Urinary bladder (tissue), 4 donors: Measurements from ENCODE around the gene TMEM163. TPM values are rescaled to one million over a fixed set of nuclear protein-coding genes. Genes with fewer than 3 reads are reported as not detected.
"Not testable (repeated sequence)": the region's sequence is repeated elsewhere in the genome, so short reads cannot be mapped to it uniquely, and the experiment has no call there.

Experiments
- DNase-seq: peaks from one replicate; pipeline ENCODE4 v3.0.0-alpha.2; 2015; ENCODE audit errors: extremely low spot score
- H3K27ac ChIP-seq: one replicate; pipeline ENCODE4 v1.5.1; 2013; ENCODE audit warnings: low read depth, mild to moderate bottlenecking, moderate library complexity
- H3K36me3 ChIP-seq: one replicate; pipeline ENCODE4 v1.6.1; 2013; ENCODE audit warnings: mild to moderate bottlenecking, moderate library complexity; ENCODE audit not compliant: insufficient read depth
- H3K4me1 ChIP-seq: one replicate; pipeline ENCODE4 v1.6.1; 2013; ENCODE audit warnings: mild to moderate bottlenecking, moderate library complexity; ENCODE audit not compliant: insufficient read depth
- H3K4me3 ChIP-seq: one replicate; pipeline ENCODE4 v1.5.1; 2013; ENCODE audit warnings: low read depth, low read length
- WGBS: extraction: QIAGEN DNeasy Blood & Tissue Kit; methylation state at CpG from one replicate; pipeline ENCODE4 v1.1.7; 2013; 5-methylcytosine and 5-hydroxymethylcytosine counted together
- polyA plus RNA-seq: library from polyadenylated mRNA; stranded (reverse); fragments of 200-250 nt; gene quantifications from one replicate; pipeline ENCODE4 v1.2.3, GENCODE V29; 2013
- total RNA-seq: library from RNA; depleted of rRNA; stranded (reverse); fragments of >200 nt; gene quantifications from one replicate; pipeline ENCODE4 v1.2.3, GENCODE V29; 2014
- donor health status: healthy with polysubstance abuse.
- donor health status: healthy.

The TMEM163 gene
- total and polyA plus RNA-seq, 2 donors, result 1.6 to 2.4 TPM

DNA sequence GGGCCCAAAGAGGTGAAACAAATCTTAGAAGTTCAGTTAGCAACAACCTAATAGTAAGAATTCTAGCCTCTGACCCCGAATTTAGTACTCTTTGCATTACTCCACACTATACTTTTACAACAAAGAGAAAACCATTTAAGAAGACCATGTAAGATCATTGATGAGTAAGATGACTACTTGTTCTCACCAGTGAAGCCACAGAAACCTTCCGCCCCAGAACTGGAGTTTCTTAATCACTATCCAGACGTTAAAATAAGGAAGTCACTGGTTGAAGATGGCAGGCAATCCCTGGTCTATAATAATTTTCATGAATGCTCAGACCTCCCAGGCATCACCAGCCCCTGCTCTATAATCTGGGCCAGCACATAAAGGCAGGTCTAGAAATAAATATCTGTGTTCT, 95.0 kb downstream of the TMEM163 start:
- Histone ChIP-seq H3K4me3 (no peak overlapping the region), H3K27ac (no peak overlapping the region), H3K36me3 (no peaks in the 10 kb centered on the region), H3K4me1 (no peaks in the 10 kb centered on the region)
- 69% methylated on average over 3 of the region's 3 CpGs for WGBS
- no peak for DNase-seq

DNA sequence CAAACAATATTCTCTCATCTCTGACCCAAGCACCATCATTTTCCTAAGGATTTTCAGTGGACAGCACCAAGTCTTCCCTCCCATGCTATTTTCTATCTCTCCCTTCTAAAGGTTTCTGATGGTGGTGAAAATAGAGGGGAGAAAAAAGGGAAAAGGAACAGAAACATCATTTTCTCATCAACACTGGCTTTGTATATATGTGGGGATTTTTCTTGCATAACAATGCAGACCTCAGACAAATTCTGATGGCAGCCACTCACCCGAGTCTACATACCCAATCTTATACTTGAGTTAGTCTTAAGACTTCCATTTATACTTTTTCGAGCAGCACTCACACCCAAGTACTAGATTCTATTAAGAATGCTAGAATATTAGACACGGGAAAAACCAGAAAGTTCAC, 95.8 kb downstream of the TMEM163 start:
- Histone ChIP-seq H3K36me3 (no peaks in the 10 kb centered on the region), H3K27ac (no peak overlapping the region), H3K4me1 (no peaks in the 10 kb centered on the region), H3K4me3 (no peak overlapping the region)
- 79% methylated on average over 3 of the region's 3 CpGs for WGBS
- no peak for DNase-seq

DNA sequence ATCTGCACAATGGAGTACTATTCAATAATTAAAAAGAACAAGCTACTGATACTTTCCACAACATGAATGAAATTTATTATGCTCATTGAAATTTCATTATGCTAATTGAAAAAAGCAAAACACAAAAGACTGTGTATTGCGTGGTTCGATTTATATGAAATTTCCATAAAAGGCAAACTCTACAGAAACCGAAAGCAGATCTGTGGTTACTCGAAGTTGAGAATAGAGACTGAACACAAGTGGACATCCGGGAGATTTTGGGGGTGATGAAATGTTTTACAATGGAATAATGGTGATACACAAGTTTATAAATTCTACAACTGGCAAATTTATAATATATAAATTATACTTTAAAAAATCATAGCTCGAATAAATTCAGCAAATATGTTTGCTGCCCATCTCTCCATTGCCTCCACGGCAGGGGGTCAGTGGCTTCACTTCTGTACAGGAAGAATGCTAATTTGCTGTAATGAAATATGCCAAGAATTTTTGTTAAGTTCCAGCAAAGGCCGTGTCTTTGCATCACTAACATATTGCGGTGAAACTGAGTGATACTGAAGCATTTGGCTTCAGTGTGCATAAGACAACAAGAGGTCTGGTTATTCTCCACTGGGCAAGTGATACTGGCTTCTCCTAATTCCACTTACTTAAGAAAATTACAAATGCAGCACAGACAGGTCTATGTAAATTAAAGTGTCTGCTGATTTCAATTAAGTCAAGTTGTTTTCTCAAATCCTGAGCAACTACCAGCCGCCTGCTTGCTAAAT, 96.7 kb downstream of the TMEM163 start:
- no peaks in the 10 kb centered on the region for H3K36me3 ChIP-seq
- no peaks in the 10 kb centered on the region for H3K4me1 ChIP-seq
- H3K27ac ChIP-seq, result no peak overlapping the region
- no peak overlapping the region for H3K4me3 ChIP-seq
- WGBS, result 81% methylated on average over 10 of the region's 10 CpGs
- no peak for DNase-seq

DNA sequence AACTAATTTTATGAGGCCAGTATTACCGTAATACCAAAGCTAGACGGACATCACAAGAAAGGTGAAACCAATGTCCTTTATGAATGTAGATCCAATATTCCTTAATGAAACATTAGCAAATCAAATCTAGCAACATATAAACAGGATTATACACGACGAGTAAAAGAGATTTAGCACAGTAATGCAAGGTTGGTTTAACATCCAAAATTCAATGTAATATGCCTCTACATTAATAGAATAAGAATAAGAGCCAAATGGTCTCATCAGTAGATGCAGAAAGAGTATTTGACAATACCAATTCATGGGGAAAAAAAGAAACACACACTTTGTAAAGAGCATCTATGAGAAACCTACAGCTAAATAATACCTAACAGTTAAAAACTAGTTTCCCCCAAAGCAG, 99.5 kb downstream of the TMEM163 start:
- no peak overlapping the region for H3K27ac ChIP-seq
- no peaks in the 10 kb centered on the region for H3K4me1 ChIP-seq
- H3K36me3 ChIP-seq, result no peaks in the 10 kb centered on the region
- no peak overlapping the region for H3K4me3 ChIP-seq
- WGBS, result 89% methylated on average over 4 of the region's 4 CpGs
- no peak for DNase-seq

DNA sequence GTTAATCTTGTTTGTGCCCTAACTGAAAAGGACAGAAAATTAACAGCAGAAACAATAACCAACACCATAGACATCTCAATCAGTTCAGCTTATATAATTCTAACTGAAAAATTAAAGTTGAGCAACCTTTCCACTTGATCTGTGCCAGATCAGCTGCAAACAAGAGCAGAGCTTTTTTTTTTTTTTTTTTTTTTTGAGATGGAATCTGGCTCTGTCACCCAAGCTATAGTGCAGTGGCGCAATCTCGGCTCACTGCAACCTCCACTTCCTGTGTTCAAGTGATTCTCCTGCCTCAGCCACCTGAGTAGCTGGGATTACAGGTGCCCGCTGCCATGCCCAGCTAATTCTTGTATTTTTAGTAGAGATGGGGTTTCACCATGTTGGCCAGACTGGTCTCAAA, 103.3 kb downstream of the TMEM163 start:
- H3K4me3 ChIP-seq, H3K27ac ChIP-seq, H3K4me1 ChIP-seq, H3K36me3 ChIP-seq, DNase-seq: not testable (repeated sequence)
- 85% methylated on average over 3 of the region's 3 CpGs for WGBS

DNA sequence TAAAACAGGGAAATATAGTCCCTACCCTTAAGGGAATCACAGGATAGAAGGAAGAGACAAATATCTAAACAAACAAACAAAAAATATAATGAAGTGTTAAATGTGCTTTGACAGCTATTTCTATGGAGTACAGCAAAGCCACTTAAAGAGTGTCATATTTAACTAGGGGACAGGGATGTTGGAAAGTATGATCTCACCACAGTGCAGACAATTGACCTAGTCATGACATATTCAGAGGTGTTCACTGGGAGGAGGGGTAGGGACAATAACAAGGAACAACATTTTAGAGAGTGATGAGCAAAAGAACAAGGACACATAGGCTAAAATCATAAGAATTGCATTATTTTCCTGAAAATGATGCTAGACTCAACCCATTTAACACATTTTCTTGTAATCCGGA, 107.5 kb downstream of the TMEM163 start:
- WGBS, result 84% methylated on average over 1 of the region's 1 CpG
- no peak for DNase-seq
- Histone ChIP-seq H3K27ac (no peak overlapping the region), H3K4me1 (no peaks in the 10 kb centered on the region), H3K4me3 (no peak overlapping the region), H3K36me3 (no peaks in the 10 kb centered on the region)

DNA sequence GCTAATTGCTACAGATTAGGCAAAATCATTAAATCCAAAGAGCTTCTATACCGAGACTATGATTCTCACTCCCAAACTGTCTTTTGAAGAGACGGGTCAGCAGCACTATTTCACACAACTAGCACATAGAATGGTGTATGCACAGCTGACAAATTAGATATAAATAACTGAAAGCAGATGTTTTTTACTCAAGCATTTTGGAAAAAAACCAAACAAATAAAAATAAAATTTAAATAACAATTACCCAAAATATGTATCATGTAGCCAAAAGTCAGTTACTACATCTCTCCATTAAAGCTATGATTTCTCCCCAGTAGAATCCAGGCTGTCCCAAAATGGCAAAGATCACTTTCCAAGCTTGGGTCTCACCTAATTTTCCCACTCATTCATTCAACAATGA, 107.9 kb downstream of the TMEM163 start:
- no peaks in the 10 kb centered on the region for H3K4me1 ChIP-seq
- no peak overlapping the region for H3K4me3 ChIP-seq
- DNase-seq, result no peak
- no peaks in the 10 kb centered on the region for H3K36me3 ChIP-seq
- WGBS, result 84% methylated on average over 2 of the region's 2 CpGs
- no peak overlapping the region for H3K27ac ChIP-seq

DNA sequence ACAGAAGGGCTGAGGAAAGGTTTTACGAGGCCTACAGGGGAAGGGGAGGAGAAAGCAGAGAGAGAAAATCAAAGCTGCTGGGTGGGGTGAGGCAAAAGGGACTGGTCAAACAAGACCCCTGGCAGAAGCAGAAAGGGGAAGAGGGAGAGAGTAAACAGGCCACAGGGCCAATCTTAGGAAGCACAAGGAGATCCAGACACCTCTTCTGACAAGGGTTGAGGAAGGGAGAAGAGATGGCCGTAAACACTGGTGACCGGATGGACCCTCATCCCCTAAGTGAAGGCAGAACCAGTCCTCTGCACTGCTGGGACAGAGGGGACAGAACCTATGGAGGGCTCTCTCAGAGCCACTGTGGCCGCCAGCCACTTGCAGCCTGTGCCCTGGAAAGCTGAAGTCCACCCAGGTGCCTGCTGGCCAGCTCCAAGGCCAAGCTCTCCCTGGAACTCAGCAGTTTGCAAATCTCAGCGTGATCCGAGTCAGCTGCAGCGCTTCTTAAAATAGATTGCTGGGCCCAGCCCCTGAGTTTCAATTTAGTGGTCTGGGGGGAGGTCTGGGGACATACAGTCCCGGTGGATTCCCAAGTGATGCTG, 108.8 kb downstream of the TMEM163 start:
- no peaks in the 10 kb centered on the region for H3K4me1 ChIP-seq
- no peak overlapping the region for H3K27ac ChIP-seq
- H3K36me3 ChIP-seq, result no peaks in the 10 kb centered on the region
- DNase-seq, result no peak
- no peak overlapping the region for H3K4me3 ChIP-seq
- 88% methylated on average over 8 of the region's 8 CpGs for WGBS

DNA sequence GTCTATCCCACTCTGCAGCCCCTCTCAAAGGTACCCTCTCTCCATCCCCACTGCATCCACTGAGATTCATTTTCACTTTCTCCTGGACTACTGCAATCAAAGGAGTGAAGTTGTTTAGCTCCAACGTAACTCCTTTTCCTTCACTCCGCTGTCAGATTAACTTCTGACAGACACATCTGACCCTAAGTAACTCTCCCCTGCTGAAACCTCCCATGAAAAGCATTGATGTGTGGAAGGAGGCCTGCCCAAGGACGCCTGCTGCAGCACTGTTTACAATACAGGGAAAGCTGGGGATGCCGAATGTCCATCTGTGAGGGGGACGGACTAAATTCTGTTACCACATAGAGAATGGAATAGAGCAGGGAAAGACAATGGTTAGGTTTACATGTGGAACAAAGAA, 114.8 kb downstream of the TMEM163 start:
- no peak overlapping the region for H3K27ac ChIP-seq
- no peaks in the 10 kb centered on the region for H3K36me3 ChIP-seq
- H3K4me3 ChIP-seq, result no peak overlapping the region
- 23% methylated on average over 5 of the region's 5 CpGs for WGBS
- no peaks in the 10 kb centered on the region for H3K4me1 ChIP-seq
- DNase-seq, result no peak

DNA sequence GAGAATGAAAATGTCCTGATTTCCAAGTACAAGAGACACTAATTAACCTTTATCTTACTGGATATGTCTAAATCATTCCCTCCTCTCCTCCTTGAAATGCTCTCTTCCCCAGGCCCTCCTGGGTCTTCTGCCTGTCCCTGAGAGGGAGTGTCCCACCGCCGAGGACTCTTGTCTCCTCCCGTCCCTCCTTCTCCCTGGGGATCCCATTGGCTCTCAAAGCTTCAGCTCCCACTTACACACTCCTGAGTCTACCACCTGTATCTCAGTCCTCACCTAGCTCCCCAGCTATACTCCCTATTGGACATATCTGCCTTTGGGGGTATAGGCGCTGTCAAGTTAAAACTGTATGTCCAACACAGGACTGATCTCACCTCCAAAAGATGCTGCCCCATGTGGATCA, 116.1 kb downstream of the TMEM163 start:
- 83% methylated on average over 4 of the region's 4 CpGs for WGBS

DNA sequence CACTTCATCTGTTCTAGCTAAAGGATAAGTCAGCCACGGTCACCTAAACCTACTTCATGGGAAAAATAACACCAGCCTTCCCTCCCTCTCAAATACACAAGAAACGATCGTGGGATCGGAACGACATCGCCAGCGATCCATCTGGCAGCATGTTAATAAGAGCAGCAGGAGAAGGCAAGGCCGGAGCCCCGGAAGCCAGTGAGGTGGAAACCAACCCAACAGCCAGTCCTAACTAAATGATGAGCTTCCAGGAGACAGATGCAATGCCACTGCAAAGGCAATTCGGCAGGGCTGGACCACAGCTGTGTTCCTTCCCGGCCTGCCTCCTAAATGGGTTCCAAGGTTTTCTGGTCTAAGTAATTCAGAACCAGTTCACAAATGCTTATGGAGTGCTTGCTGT, 117.5 kb downstream of the TMEM163 start:
- Histone ChIP-seq H3K27ac (no peak overlapping the region), H3K36me3 (no peaks in the 10 kb centered on the region), H3K4me1 (no peaks in the 10 kb centered on the region), H3K4me3 (no peak overlapping the region)
- DNase-seq, result no peak
- 88% methylated on average over 11 of the region's 11 CpGs for WGBS

More for the DNA sequence above, 116.1 kb downstream of the TMEM163 start:
- no peak overlapping the region for H3K4me3 ChIP-seq
- H3K27ac ChIP-seq, result no peak overlapping the region
- no peaks in the 10 kb centered on the region for H3K36me3 ChIP-seq
- no peak for DNase-seq
- H3K4me1 ChIP-seq, result no peaks in the 10 kb centered on the region

DNA sequence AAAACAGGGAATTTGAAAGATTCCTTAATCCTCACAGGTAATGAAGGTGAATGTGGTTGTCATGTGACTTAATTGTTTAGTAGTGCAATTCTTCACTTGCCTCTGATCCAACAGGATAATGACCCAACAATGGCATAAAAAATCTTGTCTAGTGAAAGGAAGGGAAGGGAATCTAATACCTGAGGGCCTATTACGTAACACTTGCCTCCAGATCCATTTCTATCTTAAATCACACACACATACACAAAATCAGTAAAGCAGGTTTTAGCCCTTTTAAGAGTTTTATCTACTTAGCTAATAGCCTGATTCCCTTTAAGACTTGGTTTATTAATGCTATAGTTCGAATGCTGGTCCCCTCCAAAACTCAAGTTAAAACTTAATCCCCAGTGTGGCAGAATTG, 118.6 kb downstream of the TMEM163 start:
- H3K27ac ChIP-seq, result no peak overlapping the region
- no peak for DNase-seq
- H3K36me3 ChIP-seq, result no peaks in the 10 kb centered on the region
- no peak overlapping the region for H3K4me3 ChIP-seq
- H3K4me1 ChIP-seq, result no peaks in the 10 kb centered on the region
- WGBS, result 67% methylated on average over 2 of the region's 2 CpGs

DNA sequence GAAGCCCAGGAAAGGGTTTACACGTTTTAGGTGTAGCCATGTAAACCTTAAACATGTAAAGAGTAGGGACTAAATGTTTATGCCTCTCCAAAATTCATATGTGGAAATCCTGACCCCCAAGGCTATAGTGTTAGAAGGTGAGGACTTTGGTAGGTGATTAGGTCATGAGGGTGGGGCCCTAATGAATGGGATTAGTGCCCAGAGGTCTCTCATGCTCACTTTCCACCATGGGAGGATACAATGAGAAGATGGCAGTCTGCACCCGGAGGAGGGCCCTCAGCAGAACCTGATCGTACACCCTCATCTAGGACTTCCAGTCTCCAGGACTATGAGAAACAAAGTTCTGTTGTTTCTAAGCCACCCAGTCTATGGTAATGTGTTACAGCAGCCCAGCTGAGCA, 119.6 kb downstream of the TMEM163 start:
- no peak overlapping the region for H3K27ac ChIP-seq
- H3K4me1 ChIP-seq, result no peaks in the 10 kb centered on the region
- H3K36me3 ChIP-seq, result no peaks in the 10 kb centered on the region
- 80% methylated on average over 3 of the region's 3 CpGs for WGBS
- H3K4me3 ChIP-seq, result no peak overlapping the region
- DNase-seq, result no peak

DNA sequence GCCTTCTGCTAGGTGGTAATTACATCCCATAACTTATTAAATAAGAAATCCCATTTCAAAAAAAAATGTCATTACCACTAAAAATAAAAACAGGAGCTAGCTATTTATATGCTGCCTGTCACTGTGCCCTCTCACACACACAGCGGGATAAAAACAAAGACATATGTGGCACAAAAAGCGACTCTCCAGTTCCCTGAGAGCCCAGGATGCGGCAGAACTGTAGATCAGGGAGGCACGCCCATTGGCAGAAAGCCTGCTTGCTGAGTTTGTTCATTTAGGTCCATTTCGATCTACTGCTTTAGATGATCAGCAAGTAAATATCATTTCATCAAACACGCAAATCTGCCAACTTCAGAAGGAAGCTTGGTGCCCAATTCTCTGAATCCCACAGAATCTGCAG, 124.4 kb downstream of the TMEM163 start:
- H3K4me3 ChIP-seq, result no peak overlapping the region
- H3K36me3 ChIP-seq, result no peaks in the 10 kb centered on the region
- H3K27ac ChIP-seq, result no peak overlapping the region
- H3K4me1 ChIP-seq, result no peaks in the 10 kb centered on the region
- DNase-seq, result no peak
- 75% methylated on average over 6 of the region's 6 CpGs for WGBS
